IPS-15b (cell line): ENCODE measurements around the gene BTNL8.
"Not testable (repeated sequence)": the region's sequence is repeated elsewhere in the genome, so short reads cannot be mapped to it uniquely, and the experiment has no call there.

Experiments used
- H3K27me3 ChIP-seq: one replicate; pipeline ENCODE4 v1.6.1; 2013; ENCODE audit warnings: low read length; ENCODE audit not compliant: control insufficient read depth, insufficient read depth
- H3K36me3 ChIP-seq: one replicate; pipeline ENCODE4 v1.6.1; 2013; ENCODE audit warnings: low read length; ENCODE audit not compliant: control insufficient read depth, insufficient read depth
- H3K4me1 ChIP-seq: one replicate; pipeline ENCODE4 v1.6.1; 2013; ENCODE audit warnings: mild to moderate bottlenecking, low read length; ENCODE audit not compliant: control insufficient read depth, insufficient read depth
- H3K4me3 ChIP-seq: one replicate; pipeline ENCODE4 v1.5.1; 2013; ENCODE audit warnings: low read depth, low read length
- H3K9ac ChIP-seq: one replicate; pipeline ENCODE4 v1.6.1; 2013; ENCODE audit warnings: low read depth, mild to moderate bottlenecking, low read length
- H3K9me3 ChIP-seq: one replicate; pipeline ENCODE4 v1.6.1; 2013; ENCODE audit warnings: mild to moderate bottlenecking, low read length; ENCODE audit not compliant: control insufficient read depth, insufficient read depth

BTNL8 gene

GRCh38 chr5:180889381-180889780 lies 9.6 kb upstream of the BTNL8 start:
- Histone ChIP-seq H3K36me3 (no peaks in the 10 kb centered on the region), H3K9ac (no peak overlapping the region), H3K4me3 (no peak overlapping the region), H3K9me3 (no peaks in the 10 kb centered on the region), H3K27me3 (no peaks in the 10 kb centered on the region), H3K4me1 (no peaks in the 10 kb centered on the region)

- not testable (repeated sequence) for H3K27me3 ChIP-seq, H3K9ac ChIP-seq, H3K4me1 ChIP-seq, H3K36me3 ChIP-seq, H3K4me3 ChIP-seq, H3K9me3 ChIP-seq
Measured at GRCh38 chr5:180895330-180895729, 3.6 kb upstream of the BTNL8 start.

- no peaks in the 10 kb centered on the region for H3K27me3 ChIP-seq
- H3K4me1 ChIP-seq = no peaks in the 10 kb centered on the region
- no peak overlapping the region for H3K4me3 ChIP-seq
- H3K36me3 ChIP-seq = no peaks in the 10 kb centered on the region
- no peak overlapping the region for H3K9ac ChIP-seq
- no peaks in the 10 kb centered on the region for H3K9me3 ChIP-seq
Measured at GRCh38 chr5:180900178-180900577, 1.2 kb downstream of the BTNL8 start.

- no peak overlapping the region for H3K4me3 ChIP-seq
- no peaks in the 10 kb centered on the region for H3K27me3 ChIP-seq
- H3K9ac ChIP-seq = no peak overlapping the region
- H3K4me1 ChIP-seq = no peaks in the 10 kb centered on the region
- no peaks in the 10 kb centered on the region for H3K9me3 ChIP-seq
- H3K36me3 ChIP-seq = no peaks in the 10 kb centered on the region
Measured at GRCh38 chr5:180901319-180902009, 2.5 kb downstream of the BTNL8 start.

GRCh38 chr5:180908400-180908799 lies 9.4 kb downstream of the BTNL8 start:
- Histone ChIP-seq H3K9ac (no peak overlapping the region), H3K9me3 (no peaks in the 10 kb centered on the region), H3K4me1 (no peaks in the 10 kb centered on the region), H3K36me3 (no peaks in the 10 kb centered on the region), H3K4me3 (peak overlapping the region; percentile 28), H3K27me3 (no peaks in the 10 kb centered on the region)

- Histone ChIP-seq H3K9ac (no peak overlapping the region), H3K9me3 (no peaks in the 10 kb centered on the region), H3K4me1 (no peaks in the 10 kb centered on the region), H3K36me3 (no peaks in the 10 kb centered on the region), H3K27me3 (no peaks in the 10 kb centered on the region), H3K4me3 (no peak overlapping the region)
Measured at GRCh38 chr5:180908998-180909731, 10.2 kb downstream of the BTNL8 start.

GRCh38 chr5:180909782-180910181 lies 10.8 kb downstream of the BTNL8 start:
- no peaks in the 10 kb centered on the region for H3K27me3 ChIP-seq
- no peaks in the 10 kb centered on the region for H3K36me3 ChIP-seq
- no peaks in the 10 kb centered on the region for H3K9me3 ChIP-seq
- H3K4me1 ChIP-seq = no peaks in the 10 kb centered on the region
- no peak overlapping the region for H3K4me3 ChIP-seq
- no peak overlapping the region for H3K9ac ChIP-seq

GRCh38 chr5:180910182-180910581 lies 11.2 kb downstream of the BTNL8 start:
- Histone ChIP-seq H3K4me3 (no peak overlapping the region), H3K9me3 (no peaks in the 10 kb centered on the region), H3K4me1 (no peaks in the 10 kb centered on the region), H3K9ac (no peak overlapping the region), H3K27me3 (no peaks in the 10 kb centered on the region), H3K36me3 (no peaks in the 10 kb centered on the region)

- Histone ChIP-seq H3K27me3 (no peaks in the 10 kb centered on the region), H3K4me1 (no peaks in the 10 kb centered on the region), H3K9me3 (no peaks in the 10 kb centered on the region), H3K36me3 (no peaks in the 10 kb centered on the region), H3K9ac (no peak overlapping the region), H3K4me3 (no peak overlapping the region)
Measured at GRCh38 chr5:180910735-180911134, 11.8 kb downstream of the BTNL8 start.

- no peak overlapping the region for H3K9ac ChIP-seq
- H3K27me3 ChIP-seq = no peaks in the 10 kb centered on the region
- no peak overlapping the region for H3K4me3 ChIP-seq
- no peaks in the 10 kb centered on the region for H3K9me3 ChIP-seq
- no peaks in the 10 kb centered on the region for H3K36me3 ChIP-seq
- no peaks in the 10 kb centered on the region for H3K4me1 ChIP-seq
Measured at GRCh38 chr5:180914646-180915045, 15.7 kb downstream of the BTNL8 start.

- Histone ChIP-seq H3K36me3 (no peaks in the 10 kb centered on the region), H3K4me3 (no peak overlapping the region), H3K4me1 (no peaks in the 10 kb centered on the region), H3K27me3 (no peaks in the 10 kb centered on the region), H3K9me3 (no peaks in the 10 kb centered on the region), H3K9ac (no peak overlapping the region)
Measured at GRCh38 chr5:180915924-180916323, 17.0 kb downstream of the BTNL8 start.

- Histone ChIP-seq H3K36me3 (no peaks in the 10 kb centered on the region), H3K4me1 (no peaks in the 10 kb centered on the region), H3K27me3 (no peaks in the 10 kb centered on the region), H3K4me3 (no peak overlapping the region), H3K9ac (no peak overlapping the region), H3K9me3 (no peaks in the 10 kb centered on the region)
Measured at GRCh38 chr5:180918380-180918779, 19.4 kb downstream of the BTNL8 start.
